ENCODE measurements around the gene MED22.

MED22 gene

GRCh38 chr9:133361507-133362092, 13.7 kb upstream of the MED22 start:
- H3K9me2 ChIP-seq (replicated peaks; ENCODE audit: insufficient read depth, low read length) = no peaks in the 10 kb centered on the region
- no peak overlapping the region for H3K9ac ChIP-seq (ENCODE audit: low read length)
- H3K9me3 ChIP-seq (ENCODE audit: insufficient read depth, low read length) = no peaks in the 10 kb centered on the region
- no peaks in the 10 kb centered on the region for H4K20me1 ChIP-seq (ENCODE audit: low read depth, low read length)
- H3K36me3 ChIP-seq (ENCODE audit: low read length) = peaks cover 6% of the 10 kb centered on the region
- no peak overlapping the region for H2AFZ ChIP-seq (ENCODE audit: low read depth, low read length, severe bottlenecking)
- H3F3A ChIP-seq (ENCODE audit: insufficient read depth) = 0 out of 2 replicates have a peak, but pooled peaks cover 5% of the 10 kb centered on the region
- peaks cover 15% of the 10 kb centered on the region; the same call in 1 of the 2 replicates for H3K79me2 ChIP-seq (ENCODE audit: insufficient read depth, low read length)
- H3K27me3 ChIP-seq (ENCODE audit: low read length) = no peaks in the 10 kb centered on the region
- TF ChIP-seq EZH2phosphoT487 (conservative IDR thresholded peaks at IDR 0.05; ENCODE audit: low read length) = no peak
- TF ChIP-seq CTCF (IDR thresholded peaks at IDR 0.05; ENCODE audit: insufficient read depth, low read length, poor library complexity, severe bottlenecking) = no peak
- H3K27ac ChIP-seq (ENCODE audit: low read depth, low read length) = no peak overlapping the region
- no peak overlapping the region for H3K4me2 ChIP-seq (ENCODE audit: low read depth, low read length, poor library complexity, severe bottlenecking)
- H3K4me3 ChIP-seq (ENCODE audit: insufficient read depth, low read length, poor library complexity, severe bottlenecking) = no peak overlapping the region

GRCh38 chr9:133360400-133361393, 12.8 kb upstream of the MED22 start:
- H3K79me2 ChIP-seq (ENCODE audit: insufficient read depth, low read length) = peaks cover 8% of the 10 kb centered on the region; the same call in 1 of the 2 replicates
- no peak overlapping the region for H3K4me2 ChIP-seq (ENCODE audit: low read depth, low read length, poor library complexity, severe bottlenecking)
- no peak overlapping the region for H3K9ac ChIP-seq (ENCODE audit: low read length)
- H2AFZ ChIP-seq (ENCODE audit: low read depth, low read length, severe bottlenecking) = no peak overlapping the region
- no peaks in the 10 kb centered on the region for H4K20me1 ChIP-seq (ENCODE audit: low read depth, low read length)
- H3K27me3 ChIP-seq (ENCODE audit: low read length) = no peaks in the 10 kb centered on the region
- peaks cover 6% of the 10 kb centered on the region; the same call in 1 of the 2 replicates for H3F3A ChIP-seq (ENCODE audit: insufficient read depth)
- TF ChIP-seq CTCF (IDR thresholded peaks at IDR 0.05; ENCODE audit: insufficient read depth, low read length, poor library complexity, severe bottlenecking) (no peak), EZH2phosphoT487 (conservative IDR thresholded peaks at IDR 0.05; ENCODE audit: low read length) (no peak)
- no peak overlapping the region for H3K4me3 ChIP-seq (ENCODE audit: insufficient read depth, low read length, poor library complexity, severe bottlenecking)
- H3K36me3 ChIP-seq (ENCODE audit: low read length) = peaks cover under 1% of the 10 kb centered on the region
- H3K9me2 ChIP-seq (replicated peaks; ENCODE audit: insufficient read depth, low read length) = no peaks in the 10 kb centered on the region
- no peak overlapping the region for H3K27ac ChIP-seq (ENCODE audit: low read depth, low read length)
- H3K9me3 ChIP-seq (ENCODE audit: insufficient read depth, low read length) = no peaks in the 10 kb centered on the region

- peaks cover 9% of the 10 kb centered on the region; the same call in 1 of the 2 replicates for H3F3A ChIP-seq (ENCODE audit: insufficient read depth)
- H3K27me3 ChIP-seq (ENCODE audit: low read length) = no peaks in the 10 kb centered on the region
- H2AFZ ChIP-seq (ENCODE audit: low read depth, low read length, severe bottlenecking) = no peak overlapping the region
- H4K20me1 ChIP-seq (ENCODE audit: low read depth, low read length) = no peaks in the 10 kb centered on the region
- TF ChIP-seq EZH2phosphoT487 (conservative IDR thresholded peaks at IDR 0.05; ENCODE audit: low read length) (no peak), CTCF (IDR thresholded peaks at IDR 0.05; ENCODE audit: insufficient read depth, low read length, poor library complexity, severe bottlenecking) (no peak)
- H3K9me2 ChIP-seq (replicated peaks; ENCODE audit: insufficient read depth, low read length) = no peaks in the 10 kb centered on the region
- H3K9me3 ChIP-seq (ENCODE audit: insufficient read depth, low read length) = no peaks in the 10 kb centered on the region
- no peak overlapping the region for H3K27ac ChIP-seq (ENCODE audit: low read depth, low read length)
- peaks cover 8% of the 10 kb centered on the region; the same call in 1 of the 2 replicates for H3K79me2 ChIP-seq (ENCODE audit: insufficient read depth, low read length)
- H3K4me3 ChIP-seq (ENCODE audit: insufficient read depth, low read length, poor library complexity, severe bottlenecking) = no peak overlapping the region
- no peak overlapping the region for H3K4me2 ChIP-seq (ENCODE audit: low read depth, low read length, poor library complexity, severe bottlenecking)
- H3K36me3 ChIP-seq (ENCODE audit: low read length) = no peaks in the 10 kb centered on the region; the same call in 1 of the 2 replicates
- no peak overlapping the region for H3K9ac ChIP-seq (ENCODE audit: low read length)
These were observed 11.7 kb upstream of the MED22 start for GRCh38 chr9:133359399-133360175.

Data from SU-DHL-6 (cell line).